CD14-positive monocyte (primary cell): ENCODE results near the gene CHURC1. TPM values are rescaled to one million over a fixed set of nuclear protein-coding genes. Genes with fewer than 3 reads are reported as not detected.

Experiments
- DNase-seq, 3 donors: peaks; one replicate each; pipeline ENCODE4 v3.0.0-alpha.2; 2011 to 2022
- H2AFZ ChIP-seq: 2 replicates; pipeline ENCODE4 v1.6.0; 2012; ENCODE audit warnings: mild to moderate bottlenecking, low read depth, low read length, inconsistent platforms; ENCODE audit not compliant: insufficient read depth, poor library complexity, severe bottlenecking
- H3K27ac ChIP-seq, 2 donors: 1 replicate in 1 of 2; 2 replicates in 1 of 2; pipeline ENCODE4 v1.5.1; 2012 to 2013; ENCODE audit warnings: low read length in 2 of 2, control low read depth in 1 of 2, inconsistent platforms in 1 of 2, low read depth in 1 of 2, mild to moderate bottlenecking in 1 of 2
- H3K27me3 ChIP-seq, 2 donors: one replicate each; pipeline versions ENCODE4 v1.6.0 to v1.6.1; 2011 to 2013; ENCODE audit warnings: low read length in 2 of 2; ENCODE audit not compliant: control insufficient read depth in 2 of 2, insufficient read depth in 2 of 2
- H3K36me3 ChIP-seq, 2 donors: replicated peaks in 1 of 2; 1 replicate in 1 of 2; 2 replicates in 1 of 2; pipeline versions ENCODE4 v1.5.1 to v1.6.1; 2012 to 2013; ENCODE audit warnings: low read length in 2 of 2, control low read depth in 1 of 2, inconsistent platforms in 1 of 2, mild to moderate bottlenecking in 1 of 2; ENCODE audit not compliant: insufficient read depth in 2 of 2, control insufficient read depth in 1 of 2
- H3K4me1 ChIP-seq, 2 donors: 1 replicate in 1 of 2; 2 replicates in 1 of 2; pipeline versions ENCODE4 v1.5.1 to v1.6.1; 2012 to 2013; ENCODE audit warnings: low read length in 2 of 2, control low read depth in 1 of 2, inconsistent platforms in 1 of 2, mild to moderate bottlenecking in 1 of 2, moderate library complexity in 1 of 2; ENCODE audit not compliant: insufficient read depth in 2 of 2, control insufficient read depth in 1 of 2
- H3K4me2 ChIP-seq: replicated peaks from 2 replicates; pipeline ENCODE3; 2012; ENCODE audit warnings: low read length, moderate library complexity, mild to moderate bottlenecking; ENCODE audit not compliant: poor library complexity, severe bottlenecking; ENCODE audit errors: extremely low read depth
- H3K4me3 ChIP-seq, 3 experiments: fragments of 200-600 bp in 1 of 3; sonication (generic) in 1 of 3; replicated peaks in 1 of 3; 1 replicate in 2 of 3; 2 replicates in 1 of 3; pipeline ENCODE4 v1.5.1; 2011 to 2013; ENCODE audit warnings: low read length in 3 of 3, mild to moderate bottlenecking in 3 of 3, control low read depth in 2 of 3, low read depth in 2 of 3, inconsistent platforms in 1 of 3, moderate library complexity in 1 of 3
- H3K79me2 ChIP-seq: 2 replicates; pipeline ENCODE4 v1.6.0; 2012; ENCODE audit warnings: mild to moderate bottlenecking, control low read depth, inconsistent platforms, low read length, moderate library complexity; ENCODE audit not compliant: insufficient read depth
- H3K9ac ChIP-seq: 2 replicates; pipeline ENCODE4 v1.6.0; 2017; ENCODE audit warnings: low read length, mild to moderate bottlenecking; ENCODE audit not compliant: insufficient read depth, poor library complexity, severe bottlenecking
- H3K9me3 ChIP-seq, 2 donors: replicated peaks in 1 of 2; 1 replicate in 1 of 2; 2 replicates in 1 of 2; pipeline versions ENCODE4 v1.5.1 to v1.6.1; 2012 to 2013; ENCODE audit warnings: low read length in 2 of 2, control low read depth in 1 of 2; ENCODE audit not compliant: control insufficient read depth in 1 of 2, insufficient read depth in 1 of 2
- H4K20me1 ChIP-seq: 2 replicates; pipeline ENCODE4 v1.6.0; 2012; ENCODE audit warnings: mild to moderate bottlenecking, low read length, control low read depth, moderate library complexity; ENCODE audit not compliant: insufficient read depth
- H3K27ac Mint-ChIP-seq, 7 donors: one replicate each; pipeline ENCODE4 v1.8.0; 2020; ENCODE audit warnings: mild to moderate bottlenecking in 7 of 7, mixed read lengths in 7 of 7, moderate library complexity in 6 of 7, inconsistent platforms in 2 of 7
- H3K27me3 Mint-ChIP-seq, 3 donors: one replicate each; pipeline ENCODE4 v1.8.0; 2021 to 2022; ENCODE audit warnings: low read depth in 3 of 3, mild to moderate bottlenecking in 3 of 3, mixed read lengths in 3 of 3, moderate library complexity in 3 of 3, inconsistent platforms in 1 of 3
- H3K36me3 Mint-ChIP-seq, 2 donors: one replicate each; pipeline ENCODE4 v1.8.0; 2020; ENCODE audit warnings: mixed read lengths in 2 of 2, inconsistent platforms in 1 of 2, mild to moderate bottlenecking in 1 of 2
- H3K4me1 Mint-ChIP-seq: one replicate; pipeline ENCODE4 v1.8.0; 2020; ENCODE audit warnings: mild to moderate bottlenecking, mixed read lengths
- H3K4me3 Mint-ChIP-seq, 2 donors: one replicate each; pipeline ENCODE4 v1.8.0; 2020; ENCODE audit warnings: mild to moderate bottlenecking in 2 of 2, mixed read lengths in 2 of 2, moderate library complexity in 1 of 2
- H3K9me3 Mint-ChIP-seq, 7 donors: one replicate each; pipeline ENCODE4 v1.8.0; 2020 to 2022; ENCODE audit warnings: mixed read lengths in 7 of 7, mild to moderate bottlenecking in 6 of 7, moderate library complexity in 6 of 7, inconsistent platforms in 2 of 7
- WGBS: methylation state at CpG from one replicate; pipeline ENCODE4 v1.1.5; 2013; ENCODE audit warnings: missing lambda C conversion rate; ENCODE audit not compliant: insufficient coverage; 5-methylcytosine and 5-hydroxymethylcytosine counted together
- intact Hi-C, 2 donors: fragments of 100-400 bp; cut with micrococcal nuclease; formaldehyde crosslinking; loops; one replicate each; pipeline versions ENCODE4 v1.15.0 to v1.15.1; 2023
- polyA plus RNA-seq, 3 donors: library from polyadenylated mRNA; depleted of rRNA in 1 of 3; unstranded in 2 of 3; stranded (reverse) in 1 of 3; fragments of 300-500 nt in 2 of 3; fragments of >200 nt in 1 of 3; fragmentation: Illumina TruSeq in 2 of 3; gene quantifications; 1 replicate in 2 of 3; 2 replicates in 1 of 3; pipeline ENCODE4 v1.2.3, GENCODE V29; 2012 to 2021
- TF ChIP-seq, protein P1 (sequence below): fragments of 200-600 bp; IDR thresholded peaks from one replicate; pipeline ENCODE4 v1.8.0; 2022; ENCODE audit warnings: antibody characterized with exemption, mild to moderate bottlenecking

Gene CHURC1
- polyA plus RNA-seq, 3 donors, result 31.1 to 98.3 (median 81.2) TPM

DNA sequence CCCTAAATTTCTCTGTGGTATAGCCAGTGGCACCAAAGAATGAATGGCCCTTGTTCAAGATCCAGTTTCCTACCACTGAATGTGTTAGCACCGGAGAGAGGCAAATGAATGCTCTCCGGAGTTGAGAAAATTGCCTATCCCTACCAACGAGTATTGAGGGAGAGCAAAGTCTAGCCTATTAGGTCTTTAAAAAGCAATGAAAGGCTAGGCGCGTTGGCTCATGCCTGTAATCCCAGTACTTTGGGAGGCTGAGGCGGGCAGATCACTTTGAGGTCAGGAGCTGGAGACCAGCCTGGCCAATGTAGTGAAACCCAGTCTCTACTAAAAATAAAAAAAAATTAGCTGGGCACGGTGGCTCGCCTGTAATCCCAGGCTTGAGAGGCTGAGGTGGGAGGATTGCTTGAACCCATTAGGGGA is 58.8 kb downstream of the CHURC1 start:
- TF ChIP-seq, protein P1, sequence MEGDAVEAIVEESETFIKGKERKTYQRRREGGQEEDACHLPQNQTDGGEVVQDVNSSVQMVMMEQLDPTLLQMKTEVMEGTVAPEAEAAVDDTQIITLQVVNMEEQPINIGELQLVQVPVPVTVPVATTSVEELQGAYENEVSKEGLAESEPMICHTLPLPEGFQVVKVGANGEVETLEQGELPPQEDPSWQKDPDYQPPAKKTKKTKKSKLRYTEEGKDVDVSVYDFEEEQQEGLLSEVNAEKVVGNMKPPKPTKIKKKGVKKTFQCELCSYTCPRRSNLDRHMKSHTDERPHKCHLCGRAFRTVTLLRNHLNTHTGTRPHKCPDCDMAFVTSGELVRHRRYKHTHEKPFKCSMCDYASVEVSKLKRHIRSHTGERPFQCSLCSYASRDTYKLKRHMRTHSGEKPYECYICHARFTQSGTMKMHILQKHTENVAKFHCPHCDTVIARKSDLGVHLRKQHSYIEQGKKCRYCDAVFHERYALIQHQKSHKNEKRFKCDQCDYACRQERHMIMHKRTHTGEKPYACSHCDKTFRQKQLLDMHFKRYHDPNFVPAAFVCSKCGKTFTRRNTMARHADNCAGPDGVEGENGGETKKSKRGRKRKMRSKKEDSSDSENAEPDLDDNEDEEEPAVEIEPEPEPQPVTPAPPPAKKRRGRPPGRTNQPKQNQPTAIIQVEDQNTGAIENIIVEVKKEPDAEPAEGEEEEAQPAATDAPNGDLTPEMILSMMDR, result no peak
- Histone ChIP-seq H3K36me3 (no peaks in the 10 kb centered on the region), H3K9me3 (peaks cover 0 to 8% of the 10 kb centered on the region in 2 donors), H4K20me1 (no peaks in the 10 kb centered on the region), H3K4me3 (no peak overlapping the region), H3K27me3 (peaks cover 30 to 46% of the 10 kb centered on the region in 2 donors), H3K79me2 (no peaks in the 10 kb centered on the region), H2AFZ (no peak overlapping the region), H3K27ac (no peak overlapping the region), H3K9ac (no peak overlapping the region), H3K4me1 (peaks cover 9 to 11% of the 10 kb centered on the region in 2 donors), H3K4me2 (no peak overlapping the region)
- peaks cover 40 to 72% (median 59%) of the 10 kb centered on the region in 3 donors for H3K27me3 Mint-ChIP-seq
- no peak overlapping the region for H3K27ac Mint-ChIP-seq
- peaks cover 0 to 2% of the 10 kb centered on the region in 2 donors for H3K36me3 Mint-ChIP-seq
- 97% methylated on average over 5 of the region's 8 CpGs for WGBS
- DNase-seq, result no peak
- H3K4me1 Mint-ChIP-seq, result peaks cover 12% of the 10 kb centered on the region
- intact Hi-C loops, result no loop called here
- peaks cover 0 to 7% (median 7%) of the 10 kb centered on the region in 7 donors for H3K9me3 Mint-ChIP-seq
- H3K4me3 Mint-ChIP-seq, result peak overlapping the region; percentile 85

GRCh38 chr14:64973826-64974225 is 59.6 kb downstream of the CHURC1 start:
- no peak overlapping the region for H3K4me2 ChIP-seq
- WGBS, result 96% methylated on average over 3 of the region's 9 CpGs
- no peak overlapping the region for H3K27ac ChIP-seq
- no peak overlapping the region for H3K4me3 ChIP-seq
- DNase-seq, result no peak
- no peak overlapping the region for H3K9ac ChIP-seq
- no peak overlapping the region for H3K27ac Mint-ChIP-seq
- peaks cover 0 to 7% (median 7%) of the 10 kb centered on the region in 7 donors for H3K9me3 Mint-ChIP-seq
- no peaks in the 10 kb centered on the region for H3K79me2 ChIP-seq
- intact Hi-C loops, result no loop called here
- TF ChIP-seq, protein P1, result no peak
- H3K27me3 Mint-ChIP-seq, result peaks cover 38 to 78% (median 63%) of the 10 kb centered on the region in 3 donors
- H2AFZ ChIP-seq, result no peak overlapping the region
- peaks cover 0 to 2% of the 10 kb centered on the region in 2 donors for H3K36me3 Mint-ChIP-seq
- H3K4me1 Mint-ChIP-seq, result peaks cover 12% of the 10 kb centered on the region
- peaks cover 30 to 46% of the 10 kb centered on the region in 2 donors for H3K27me3 ChIP-seq
- H3K4me3 Mint-ChIP-seq, result no peak overlapping the region
- H3K9me3 ChIP-seq, result peaks cover 0 to 8% of the 10 kb centered on the region in 2 donors
- no peaks in the 10 kb centered on the region for H4K20me1 ChIP-seq
- peaks cover 9 to 11% of the 10 kb centered on the region in 2 donors for H3K4me1 ChIP-seq
- no peaks in the 10 kb centered on the region for H3K36me3 ChIP-seq
